HCT116 (cell line): Measurements from ENCODE around the gene ITK. TPM values are rescaled to one million over a fixed set of nuclear protein-coding genes. Genes with fewer than 3 reads are reported as not detected.

Source experiments
- ATAC-seq: fragments of 200-7000 bp; cut with Tn5 transposase; 2 replicates; pipeline ENCODE4 v1.9.1; 2020; ENCODE audit warnings: mild to moderate bottlenecking, moderate library complexity
- BruUV-seq: library from RNA; stranded (reverse); fragments of 400-500 nt; replicated peaks from 2 replicates; lab custom pipeline; 2021; lab: Mats Ljungman, UMichigan
- CTCF ChIA-PET: fragments of 300-600 bp; sonication (Branson Sonifier 250); formaldehyde crosslinking; loops from one replicate; lab custom pipeline; 2021; ENCODE audit warnings: antibody characterized with exemption; lab: Charles Lee
- POLR2A ChIA-PET: fragments of 300-600, 350-600 bp; sonication (Branson Sonifier 250); formaldehyde crosslinking; loops from one replicate; lab custom pipeline; 2021; ENCODE audit warnings: antibody characterized with exemption; lab: Charles Lee
- RAD21 ChIA-PET, 2 experiments: fragments of 300-600 bp; sonication (Branson Sonifier 250); formaldehyde crosslinking; loops; one replicate each; lab custom pipeline; 2023; ENCODE audit warnings: low total read pairs in 2 of 2; ENCODE audit not compliant: uncharacterized antibody in 2 of 2, unreplicated experiment in 2 of 2, low non-redundant PET in 1 of 2; lab: Charles Lee
- DNase-seq: peaks from one replicate; pipeline ENCODE4 v3.0.0-alpha.2; 2010; ENCODE audit warnings: low read depth, low spot score
- H2AFZ ChIP-seq: fragments of 200-600 bp; shearing (Covaris generic), sonication (generic); 2 replicates; pipeline ENCODE4 v1.6.1; 2017; ENCODE audit warnings: low read depth, mixed run types, mixed read lengths, antibody characterized with exemption, low read length; ENCODE audit not compliant: poor library complexity, severe bottlenecking
- H3K27ac ChIP-seq: 2 replicates; pipeline ENCODE4 v1.5.1; 2012; ENCODE audit warnings: low read depth, low read length
- H3K27me3 ChIP-seq: fragments of 200-600 bp; sonication (generic); 2 replicates; pipeline ENCODE4 v1.6.1; 2016; ENCODE audit warnings: mixed run types, low read length, mixed read lengths; ENCODE audit not compliant: insufficient read depth
- H3K36me3 ChIP-seq, 2 experiments: fragments of 200-500 bp in 1 of 2; fragments of 200-600 bp in 1 of 2; sonication (Bioruptor generic) in 1 of 2; sonication (generic) in 1 of 2; 2 replicates each; pipeline versions ENCODE4 v1.5.1 to v1.6.1; 2014 to 2016; ENCODE audit warnings: low read length in 2 of 2, inconsistent platforms in 1 of 2, mixed read lengths in 1 of 2, mixed run types in 1 of 2; ENCODE audit not compliant: insufficient read depth in 2 of 2, control insufficient read depth in 1 of 2
- H3K4me1 ChIP-seq, 2 experiments: fragments of 200-600 bp in 1 of 2; sonication (generic) in 1 of 2; 2 replicates each; pipeline versions ENCODE4 v1.5.1 to v1.6.1; 2012 to 2017; ENCODE audit warnings: low read length in 2 of 2, inconsistent platforms in 1 of 2, mild to moderate bottlenecking in 1 of 2, mixed read lengths in 1 of 2, mixed run types in 1 of 2, moderate library complexity in 1 of 2; ENCODE audit not compliant: insufficient read depth in 2 of 2, control insufficient read depth in 1 of 2
- H3K4me2 ChIP-seq: fragments of 200-600 bp; sonication (generic); 2 replicates; pipeline ENCODE4 v1.6.1; 2017; ENCODE audit warnings: mixed run types, low read length, mixed read lengths
- H3K4me3 ChIP-seq, 2 experiments: fragments of 200-600 bp in 1 of 2; sonication (generic) in 1 of 2; replicated peaks in 1 of 2; 2 replicates each; pipeline ENCODE4 v1.5.1; 2011 to 2016; ENCODE audit warnings: low read length in 2 of 2, control low read depth in 1 of 2, low read depth in 1 of 2, mild to moderate bottlenecking in 1 of 2, mixed read lengths in 1 of 2, mixed run types in 1 of 2
- H3K79me2 ChIP-seq: fragments of 200-600 bp; sonication (generic); 2 replicates; pipeline ENCODE4 v1.6.1; 2017; ENCODE audit warnings: mild to moderate bottlenecking, mixed run types, low read length, moderate library complexity, mixed read lengths; ENCODE audit not compliant: insufficient read depth
- H3K9ac ChIP-seq: fragments of 200-600 bp; sonication (generic); 2 replicates; pipeline ENCODE4 v1.6.1; 2016; ENCODE audit warnings: low read length, mixed read lengths
- H3K9me2 ChIP-seq: fragments of 200-600 bp; sonication (generic), shearing (Covaris generic); 2 replicates; pipeline ENCODE4 v1.6.1; 2017; ENCODE audit warnings: mixed run types, mild to moderate bottlenecking, moderate library complexity; ENCODE audit not compliant: insufficient read depth
- H3K9me3 ChIP-seq, 2 experiments: fragments of 200-500 bp in 1 of 2; fragments of 200-600 bp in 1 of 2; sonication (Bioruptor generic) in 1 of 2; sonication (generic) in 1 of 2; 2 replicates each; pipeline ENCODE4 v1.6.1; 2014 to 2017; ENCODE audit warnings: low read length in 2 of 2, mixed read lengths in 2 of 2, inconsistent platforms in 1 of 2, low read depth in 1 of 2, mild to moderate bottlenecking in 1 of 2, mixed run types in 1 of 2, moderate library complexity in 1 of 2; ENCODE audit not compliant: control insufficient read depth in 1 of 2, insufficient read depth in 1 of 2
- H4K20me1 ChIP-seq: fragments of 200-600 bp; sonication (generic), shearing (Covaris generic); 2 replicates; pipeline ENCODE4 v1.6.1; 2017; ENCODE audit warnings: mixed run types, mild to moderate bottlenecking, moderate library complexity; ENCODE audit not compliant: insufficient read depth
- CBX3 ChIP-seq: IDR thresholded peaks from 2 replicates; pipeline ENCODE4 v1.6.1; 2012; ENCODE audit warnings: low read depth
- CEBPB ChIP-seq: IDR thresholded peaks from 2 replicates; pipeline ENCODE4 v1.6.1; 2012; ENCODE audit warnings: low read depth
- CTCF ChIP-seq, 3 experiments: fragments of 200-600 bp in 1 of 3; sonication (generic) in 1 of 3; IDR thresholded peaks in 2 of 3; conservative IDR thresholded peaks in 1 of 3; 2 replicates each; pipeline ENCODE4 v1.5.1; 2012 to 2017; ENCODE audit warnings: low read depth in 2 of 3, low read length in 2 of 3, antibody characterized with exemption in 1 of 3, borderline replicate concordance in 1 of 3, control low read depth in 1 of 3, mild to moderate bottlenecking in 1 of 3, mixed read lengths in 1 of 3, mixed run types in 1 of 3, moderate library complexity in 1 of 3; ENCODE audit not compliant: insufficient read depth in 1 of 3
- ELF1 ChIP-seq: IDR thresholded peaks from 2 replicates; pipeline ENCODE4 v1.6.1; 2012; ENCODE audit warnings: low read depth, borderline replicate concordance
- EZH2phosphoT487 ChIP-seq: fragments of 200-600 bp; IDR thresholded peaks from 2 replicates; pipeline ENCODE4 v1.6.1; 2018; ENCODE audit warnings: antibody characterized with exemption, borderline replicate concordance
- FOSL1 ChIP-seq: IDR thresholded peaks from 2 replicates; pipeline ENCODE4 v1.6.1; 2012; ENCODE audit warnings: low read depth
- JUND ChIP-seq: IDR thresholded peaks from 2 replicates; pipeline ENCODE4 v1.6.1; 2012
- MAX ChIP-seq: IDR thresholded peaks from 2 replicates; pipeline ENCODE4 v1.6.1; 2012
- RAD21 ChIP-seq: IDR thresholded peaks from 2 replicates; pipeline ENCODE4 v1.6.1; 2012; ENCODE audit warnings: low read depth, mild to moderate bottlenecking
- REST ChIP-seq: IDR thresholded peaks from 2 replicates; pipeline ENCODE4 v1.6.1; 2012; ENCODE audit warnings: low read depth
- SIN3A ChIP-seq: IDR thresholded peaks from 2 replicates; pipeline ENCODE4 v1.6.1; 2012; ENCODE audit warnings: low read depth
- SP1 ChIP-seq: IDR thresholded peaks from 2 replicates; pipeline ENCODE4 v1.6.1; 2012; ENCODE audit warnings: low read depth
- ZBTB33 ChIP-seq: IDR thresholded peaks from 2 replicates; pipeline ENCODE4 v1.6.1; 2011; ENCODE audit warnings: mild to moderate bottlenecking, low read length, moderate library complexity; ENCODE audit not compliant: insufficient replicate concordance; ENCODE audit errors: extremely low read depth
- ZNF274 ChIP-seq: fragments of 200-500 bp; sonication (Bioruptor generic); IDR thresholded peaks from 2 replicates; pipeline ENCODE4 v1.6.1; 2014; ENCODE audit warnings: mild to moderate bottlenecking, low read depth, low read length, inconsistent platforms
- intact Hi-C: fragments of 100-400 bp; cut with micrococcal nuclease; formaldehyde crosslinking; loops from 2 replicates; pipeline ENCODE4 v1.10.0; 2022
- total RNA-seq: library from RNA; stranded (reverse); gene quantifications from one replicate; pipeline ENCODE4 v1.2.1, GENCODE V29; 2021; ENCODE audit not compliant: unreplicated experiment

ITK gene
- total RNA-seq, 1 experiment from 2014 or later: 0.37 TPM

GRCh38 chr5:157230610-157231009 lies 50.0 kb downstream of the ITK start:
- Histone ChIP-seq H3K27me3 (no peaks in the 10 kb centered on the region), H3K9ac (no peak overlapping the region), H3K36me3 (no peaks in the 10 kb centered on the region), H3K9me2 (no peaks in the 10 kb centered on the region), H3K9me3 (no peaks in the 10 kb centered on the region), H3K27ac (no peak overlapping the region)
- CTCF ChIA-PET: no interaction called here
- BruUV-seq: no TSS peak
- intact Hi-C loops: no loop called here
- TF ChIP-seq JUND (no peak), CBX3 (no peak), MAX (no peak), FOSL1 (no peak), EZH2phosphoT487 (no peak), ELF1 (no peak), ZNF274 (no peak)
- TF ChIP-seq, all 23 proteins: peak for 0
- Histone ChIP-seq H3K4me1 (no peaks in the 10 kb centered on the region), H3K4me3 (no peak overlapping the region), H4K20me1 (no peaks in the 10 kb centered on the region), H3K79me2 (no peaks in the 10 kb centered on the region), H3K4me2 (no peak overlapping the region), H2AFZ (no peak overlapping the region)
- ChIA-PET POLR2A (no interaction called here), RAD21 (no interaction called here)
- DNase-seq: no peak
- no peak for ATAC-seq

GRCh38 chr5:157232706-157233105 lies 52.1 kb downstream of the ITK start:
- Histone ChIP-seq H3K4me3 (no peak overlapping the region), H3K27ac (no peak overlapping the region), H3K4me1 (no peaks in the 10 kb centered on the region), H3K36me3 (no peaks in the 10 kb centered on the region), H3K79me2 (no peaks in the 10 kb centered on the region), H4K20me1 (no peaks in the 10 kb centered on the region), H3K4me2 (no peak overlapping the region), H3K27me3 (no peaks in the 10 kb centered on the region), H3K9ac (no peak overlapping the region), H2AFZ (no peak overlapping the region), H3K9me2 (no peaks in the 10 kb centered on the region), H3K9me3 (no peaks in the 10 kb centered on the region)
- intact Hi-C loops: no loop called here
- BruUV-seq: no TSS peak
- DNase-seq (no peak), ATAC-seq (no peak)
- RAD21 ChIA-PET: no interaction called here
- CTCF ChIA-PET: no interaction called here
- POLR2A ChIA-PET: no interaction called here
- TF ChIP-seq RAD21 (no peak), FOSL1 (no peak), CEBPB (no peak), REST (no peak), SP1 (no peak), SIN3A (no peak), JUND (no peak), ZBTB33 (no peak), EZH2phosphoT487 (no peak), ELF1 (no peak), CTCF (IDR thresholded peaks at IDR 0.05 in 2 of 3, conservative IDR thresholded peaks at IDR 0.05 in 1 of 3; ENCODE audit: borderline replicate concordance in 1 of 3, insufficient read depth in 1 of 3, low read depth in 2 of 3, low read length in 2 of 3) (no peak)
